ES-I3 (cell line): ENCODE measurements around the gene KRT3.

Experiments
- H3K36me3 ChIP-seq: 2 replicates; pipeline ENCODE4 v1.6.1; 2013; ENCODE audit warnings: mild to moderate bottlenecking, low read length, control low read depth, moderate library complexity; ENCODE audit not compliant: insufficient read depth
- H3K4me1 ChIP-seq: 2 replicates; pipeline ENCODE4 v1.6.1; 2013; ENCODE audit warnings: mild to moderate bottlenecking, control low read depth, low read length; ENCODE audit not compliant: insufficient read depth
- H3K9ac ChIP-seq: 2 replicates; pipeline ENCODE4 v1.6.1; 2013; ENCODE audit warnings: low read depth, mild to moderate bottlenecking, low read length, moderate library complexity
- H3K9me3 ChIP-seq: 2 replicates; pipeline ENCODE4 v1.6.1; 2013; ENCODE audit warnings: mild to moderate bottlenecking, low read length, moderate library complexity; ENCODE audit not compliant: control insufficient read depth, insufficient read depth

KRT3 gene

DNA sequence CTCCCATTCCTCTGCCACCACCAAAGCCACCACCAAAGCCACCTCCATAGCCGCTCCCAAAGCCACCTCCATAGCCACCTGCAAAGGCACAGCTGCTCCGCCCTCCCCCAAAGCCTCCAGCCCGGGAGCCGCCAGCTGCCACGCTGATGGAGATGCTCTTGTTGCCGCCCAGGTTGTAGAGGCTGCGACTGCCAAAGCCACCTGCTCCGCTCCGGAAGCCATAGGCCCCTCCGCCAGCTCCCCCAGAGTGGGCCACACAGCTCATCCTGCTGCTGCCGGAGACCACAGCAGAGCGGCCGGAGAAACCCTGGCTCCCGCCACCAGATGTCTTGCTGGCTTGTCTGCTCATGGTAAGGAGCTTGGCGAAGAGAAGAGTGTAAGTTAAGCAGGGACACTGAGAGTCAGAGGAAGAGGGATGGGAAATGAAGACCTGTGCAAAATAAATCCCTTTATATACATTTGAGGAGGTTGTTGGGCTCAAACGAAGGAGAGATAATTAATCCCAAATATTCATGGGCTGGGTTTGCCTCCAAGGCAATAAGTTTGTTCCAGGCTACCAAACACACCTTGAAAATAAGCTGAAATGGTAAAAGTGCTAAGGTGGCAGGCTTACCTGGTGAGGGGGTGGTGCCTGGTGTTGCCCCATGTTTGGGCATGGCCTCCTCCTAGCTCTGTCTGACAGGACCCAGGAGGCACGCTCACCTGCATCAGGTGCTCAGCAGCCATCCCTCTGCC is at the start of gene KRT3:
Gene KRT3 (minus strand): TSS at position 424 of the 735 bp plus-strand sequence. CDS start 75 bp downstream, at position 349.
- Histone ChIP-seq H3K36me3 (no peaks in the 10 kb centered on the region), H3K9ac (no peak within 1 kb of the TSS), H3K4me1 (peaks cover 13% of the 10 kb centered on the region; the same call in 1 of the 2 replicates), H3K9me3 (no peaks in the 10 kb centered on the region)

GRCh38 chr12:52844386-52844785 is 48.5 kb upstream of the KRT3 start:
- H3K36me3 ChIP-seq = no peaks in the 10 kb centered on the region
- no peaks in the 10 kb centered on the region for H3K9me3 ChIP-seq
- no peak overlapping the region for H3K9ac ChIP-seq
- no peaks in the 10 kb centered on the region for H3K4me1 ChIP-seq

DNA sequence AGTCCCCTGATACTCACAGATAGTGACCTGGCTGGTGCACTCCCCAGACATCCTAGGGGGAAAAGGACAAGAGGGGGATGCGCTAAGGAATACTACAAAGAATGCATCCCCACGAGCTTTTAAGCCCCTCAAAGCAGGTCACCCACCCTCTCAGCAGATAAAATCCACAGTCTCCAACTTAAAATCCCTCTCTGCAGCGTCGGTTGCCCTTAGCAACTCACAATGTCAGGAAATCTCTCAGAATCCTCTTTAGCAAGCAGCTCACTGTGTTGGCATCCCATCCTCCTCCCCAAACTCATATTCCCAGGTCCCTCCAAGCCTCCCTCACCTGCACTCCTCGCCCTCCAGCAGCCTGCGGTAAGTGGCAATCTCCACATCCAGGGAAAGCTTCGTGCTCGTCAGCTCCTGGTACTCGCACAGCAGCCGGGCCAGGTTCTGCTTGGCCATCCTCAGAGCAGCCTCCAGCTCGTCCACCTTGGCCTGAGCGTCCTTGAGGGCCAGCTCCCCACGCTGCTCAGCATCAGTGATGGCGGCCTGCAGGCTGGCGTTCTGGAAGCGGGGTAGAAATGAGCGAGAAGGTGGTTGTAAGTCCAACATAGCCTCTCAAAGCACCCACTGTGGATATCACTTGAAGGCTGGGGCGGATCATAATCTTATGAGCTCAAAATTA is 43.7 kb upstream of the KRT3 start:
- Histone ChIP-seq H3K4me1 (peaks cover 9% of the 10 kb centered on the region; the same call in 1 of the 2 replicates), H3K9ac (no peak overlapping the region), H3K9me3 (no peaks in the 10 kb centered on the region), H3K36me3 (no peaks in the 10 kb centered on the region)

- H3K9ac ChIP-seq = no peak overlapping the region
- no peaks in the 10 kb centered on the region for H3K9me3 ChIP-seq
- peaks cover 9% of the 10 kb centered on the region; the same call in 1 of the 2 replicates for H3K4me1 ChIP-seq
- no peaks in the 10 kb centered on the region for H3K36me3 ChIP-seq
These were observed 42.9 kb upstream of the KRT3 start for GRCh38 chr12:52838609-52839435.

DNA sequence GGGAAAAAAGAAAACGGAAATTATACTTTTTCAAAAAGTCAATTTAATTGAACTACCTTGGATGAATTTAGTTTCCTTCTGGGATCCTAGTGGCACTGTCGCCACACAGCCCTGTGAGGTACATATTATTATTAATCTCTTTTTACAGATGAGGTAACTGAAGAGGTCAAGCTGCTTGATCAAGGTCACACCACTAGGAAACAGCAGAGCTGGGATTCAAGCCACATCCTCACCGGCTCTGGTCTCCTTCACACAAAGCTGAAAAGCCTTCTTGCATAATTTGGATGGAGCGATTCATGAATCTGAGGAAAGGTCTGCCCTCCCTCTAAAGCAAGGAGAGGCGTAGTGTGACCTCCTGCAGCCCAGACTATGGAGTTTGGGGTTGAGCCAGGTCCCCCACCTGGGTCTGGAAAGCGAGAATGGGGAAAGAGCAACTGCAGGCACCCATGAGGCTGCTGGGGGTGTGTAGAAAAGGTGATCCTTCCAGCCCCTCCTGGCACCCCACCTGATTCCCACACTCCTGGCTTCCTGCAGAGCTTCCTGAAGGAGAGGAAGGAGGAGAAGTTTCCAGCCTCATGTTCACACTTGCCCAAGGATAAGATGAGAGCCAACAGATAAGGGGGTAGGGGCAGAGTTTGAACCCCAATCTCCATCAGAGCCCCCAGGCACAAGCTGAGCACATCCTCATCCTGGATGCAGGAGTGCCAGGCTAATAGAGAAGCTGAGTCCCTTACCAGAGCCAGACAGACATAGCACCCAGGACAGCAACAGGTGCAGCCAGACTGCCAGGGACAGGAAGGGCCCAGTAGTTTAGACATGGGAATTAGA is 42.1 kb upstream of the KRT3 start:
- no peak overlapping the region for H3K9ac ChIP-seq
- H3K9me3 ChIP-seq = no peaks in the 10 kb centered on the region
- peaks cover 9% of the 10 kb centered on the region; the same call in 1 of the 2 replicates for H3K4me1 ChIP-seq
- H3K36me3 ChIP-seq = no peaks in the 10 kb centered on the region

GRCh38 chr12:52837413-52837741 is 41.5 kb upstream of the KRT3 start:
- H3K4me1 ChIP-seq = peaks cover 9% of the 10 kb centered on the region; the same call in 1 of the 2 replicates

GRCh38 chr12:52836491-52837412 is 40.8 kb upstream of the KRT3 start:
- Histone ChIP-seq H3K9ac (no peak overlapping the region), H3K36me3 (no peaks in the 10 kb centered on the region), H3K9me3 (no peaks in the 10 kb centered on the region), H3K4me1 (peaks cover 9% of the 10 kb centered on the region; the same call in 1 of the 2 replicates)

More at GRCh38 chr12:52837413-52837741, 41.5 kb upstream of the KRT3 start:
- H3K9me3 ChIP-seq = no peaks in the 10 kb centered on the region
- H3K36me3 ChIP-seq = no peaks in the 10 kb centered on the region
- H3K9ac ChIP-seq = no peak overlapping the region

DNA sequence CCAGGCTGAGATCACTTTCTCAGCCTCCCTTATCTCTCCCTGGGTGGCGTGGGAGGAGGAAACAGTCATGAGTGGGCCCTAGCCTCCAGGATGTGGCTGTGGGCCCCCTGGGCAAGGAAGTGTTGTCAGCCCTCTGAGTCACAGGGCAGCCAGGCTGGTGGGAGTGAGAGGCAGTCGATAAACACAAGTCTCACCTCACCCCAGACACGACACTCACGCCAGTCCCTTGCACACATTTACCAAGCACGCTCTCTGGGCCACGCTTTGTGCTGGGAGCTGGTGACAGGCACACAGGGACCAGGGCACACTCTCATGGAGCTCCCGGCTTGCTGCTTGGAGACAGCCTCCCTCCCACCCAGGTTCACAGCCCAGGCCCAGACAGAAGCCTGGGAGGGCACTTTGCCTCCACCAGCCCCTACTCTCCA is 40.1 kb upstream of the KRT3 start:
- H3K36me3 ChIP-seq = no peaks in the 10 kb centered on the region
- H3K4me1 ChIP-seq = peaks cover 9% of the 10 kb centered on the region; the same call in 1 of the 2 replicates
- H3K9me3 ChIP-seq = no peaks in the 10 kb centered on the region
- H3K9ac ChIP-seq = no peak overlapping the region

- no peaks in the 10 kb centered on the region for H3K36me3 ChIP-seq
- H3K9ac ChIP-seq = no peak overlapping the region
- no peaks in the 10 kb centered on the region for H3K9me3 ChIP-seq
- H3K4me1 ChIP-seq = peaks cover 9% of the 10 kb centered on the region; the same call in 1 of the 2 replicates
These were observed 39.5 kb upstream of the KRT3 start for GRCh38 chr12:52835271-52836041.

- Histone ChIP-seq H3K36me3 (no peaks in the 10 kb centered on the region), H3K9ac (no peak overlapping the region), H3K4me1 (peaks cover 9% of the 10 kb centered on the region; the same call in 1 of the 2 replicates), H3K9me3 (no peaks in the 10 kb centered on the region)
These were observed 38.7 kb upstream of the KRT3 start for GRCh38 chr12:52834727-52835001.

DNA sequence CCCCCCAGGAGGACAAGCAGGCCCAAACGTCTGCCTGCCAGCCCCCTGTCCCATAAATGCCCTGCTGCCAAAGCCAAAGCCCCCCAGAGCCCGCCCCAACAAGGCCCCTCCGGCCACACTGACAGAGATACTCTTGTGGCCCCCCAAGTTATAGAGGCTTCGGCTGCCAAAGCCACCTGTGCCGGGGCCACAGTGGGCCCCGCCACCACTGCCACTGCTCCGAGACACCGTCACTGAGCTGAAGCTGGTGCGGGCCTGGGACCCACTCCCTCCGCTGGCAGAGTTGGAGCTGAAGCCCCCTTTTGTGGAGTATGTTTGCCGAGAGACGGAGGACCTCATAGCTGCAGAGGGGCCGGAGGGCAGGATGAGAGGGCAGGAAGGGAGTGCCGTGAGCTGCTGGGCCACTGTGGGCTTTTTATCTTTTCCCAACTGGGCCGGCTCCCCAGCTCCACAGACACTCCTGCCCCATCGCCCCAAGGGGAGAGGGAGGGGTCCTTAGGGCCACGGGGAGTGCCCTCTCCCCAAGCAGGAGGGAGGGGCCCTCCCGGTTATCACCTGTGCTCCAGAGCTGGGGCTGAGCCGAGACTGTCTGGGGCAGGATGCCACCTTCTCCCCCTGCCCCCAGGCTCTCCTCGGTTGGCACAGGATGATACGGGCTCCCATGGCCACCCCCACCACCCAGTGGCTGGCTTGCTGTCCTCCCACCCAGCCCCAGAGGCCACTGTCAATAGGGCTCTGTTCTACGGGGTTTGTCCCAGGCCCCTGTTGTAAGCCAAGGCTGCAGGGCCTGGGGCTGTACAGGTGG is 38.2 kb upstream of the KRT3 start, which contains the start of gene KRT79:
Gene KRT79 (minus strand): TSS at position 390 of the 805 bp plus-strand sequence. CDS start 51 bp downstream, at position 339.
- H3K9me3 ChIP-seq = no peaks in the 10 kb centered on the region
- H3K4me1 ChIP-seq = peaks cover 9% of the 10 kb centered on the region; the same call in 1 of the 2 replicates
- no peak within 1 kb of the TSS for H3K9ac ChIP-seq
- H3K36me3 ChIP-seq = no peaks in the 10 kb centered on the region
